Right cardiac atrium (tissue), 5 donors: ENCODE data around the gene SLC6A16. TPM values are rescaled to one million over a fixed set of nuclear protein-coding genes. Genes with fewer than 3 reads are reported as not detected.

Source experiments
- ATAC-seq, 2 donors: fragments of 200-7000 bp; cut with Tn5 transposase; one replicate each; pipeline versions ENCODE4 v1.8.0 to v1.9.1; 2020; ENCODE audit warnings: moderate library complexity in 2 of 2, mild to moderate bottlenecking in 1 of 2
- DNase-seq, 3 donors: peaks; one replicate each; pipeline ENCODE4 v3.0.0-alpha.2; 2020
- H3K27ac ChIP-seq: one replicate; pipeline ENCODE4 v1.5.1; 2013; ENCODE audit warnings: mild to moderate bottlenecking, low read length, control low read depth, moderate library complexity
- H3K27me3 ChIP-seq: one replicate; pipeline ENCODE4 v1.6.1; 2013; ENCODE audit not compliant: control insufficient read depth, insufficient read depth
- H3K4me1 ChIP-seq: one replicate; pipeline ENCODE4 v1.6.1; 2013; ENCODE audit warnings: low read length; ENCODE audit not compliant: control insufficient read depth, insufficient read depth
- H3K4me3 ChIP-seq: one replicate; pipeline ENCODE4 v1.5.1; 2013; ENCODE audit warnings: low read length, control low read depth
- H3K9me3 ChIP-seq: one replicate; pipeline ENCODE4 v1.6.1; 2013; ENCODE audit warnings: low read length; ENCODE audit not compliant: control insufficient read depth
- WGBS: extraction: QIAGEN DNeasy Blood & Tissue Kit; methylation state at CpG from one replicate; pipeline ENCODE4 v1.1.7; 2013; 5-methylcytosine and 5-hydroxymethylcytosine counted together
- intact Hi-C, 4 donors: fragments of 100-400 bp; cut with DNase I; formaldehyde crosslinking; loops; one replicate each; pipeline versions ENCODE4 v1.11.0 to v1.14.0; 2022 to 2023
- microRNA-seq, 2 donors: library from miRNA; unstranded; fragments of <30 nt; microRNA quantifications; one replicate each; pipeline ENCODE4 v1.2.0, GENCODE V29; 2020 to 2021
- polyA plus RNA-seq: library from polyadenylated mRNA; stranded (reverse); fragments of 200-250 nt; gene quantifications from one replicate; pipeline ENCODE4 v1.2.3, GENCODE V29; 2013
- total RNA-seq, 4 donors: library from RNA; stranded (reverse); fragmentation: NEBNext Ultra II Directional; extraction: Animal tissue kit (Norgen Biotek cat#: 25700); gene quantifications; one replicate each; pipeline ENCODE4 v1.2.1, GENCODE V29; 2021
- donor health status: healthy with polysubstance abuse.
- donor health status: DM: no; HTN: yes; CAD: no.
- donor health status: DM: no; HTN: no; CAD: no.
- donor health status: DM: no; HTN: yes; CAD: no; lungs with severe emphysema.
- donor health status: DM: yes; HTN: yes; CAD: no.

Gene SLC6A16
- total and polyA plus RNA-seq, 5 donors: 1.2 to 2.1 (median 1.8) TPM

DNA sequence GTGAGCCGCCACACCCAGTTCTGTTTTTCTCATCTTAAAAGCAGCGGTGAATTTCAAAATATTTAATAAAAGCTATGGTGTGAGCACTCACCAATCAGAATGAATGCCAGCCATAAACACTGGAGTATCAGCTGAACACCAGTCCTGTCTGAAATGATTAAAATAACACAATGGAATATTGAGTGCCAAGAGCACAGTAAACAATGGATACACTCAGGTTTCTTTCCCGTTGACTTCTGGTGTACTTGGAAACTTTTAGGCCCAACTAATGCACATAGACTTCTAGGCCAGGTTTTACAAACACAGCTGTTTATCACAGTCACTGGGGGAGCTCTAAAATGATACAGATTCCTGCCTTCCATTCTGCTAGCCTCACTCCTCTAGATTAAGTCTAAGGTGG is 68.3 kb downstream of the SLC6A16 start:
- H3K4me1 ChIP-seq: no peaks in the 10 kb centered on the region
- no peak for ATAC-seq
- no peak for DNase-seq
- WGBS: 68% methylated on average over 3 of the region's 3 CpGs
- intact Hi-C loops: no loop called here
- no peaks in the 10 kb centered on the region for H3K9me3 ChIP-seq
- H3K4me3 ChIP-seq: no peak overlapping the region
- H3K27ac ChIP-seq: no peak overlapping the region
- H3K27me3 ChIP-seq: no peaks in the 10 kb centered on the region

DNA sequence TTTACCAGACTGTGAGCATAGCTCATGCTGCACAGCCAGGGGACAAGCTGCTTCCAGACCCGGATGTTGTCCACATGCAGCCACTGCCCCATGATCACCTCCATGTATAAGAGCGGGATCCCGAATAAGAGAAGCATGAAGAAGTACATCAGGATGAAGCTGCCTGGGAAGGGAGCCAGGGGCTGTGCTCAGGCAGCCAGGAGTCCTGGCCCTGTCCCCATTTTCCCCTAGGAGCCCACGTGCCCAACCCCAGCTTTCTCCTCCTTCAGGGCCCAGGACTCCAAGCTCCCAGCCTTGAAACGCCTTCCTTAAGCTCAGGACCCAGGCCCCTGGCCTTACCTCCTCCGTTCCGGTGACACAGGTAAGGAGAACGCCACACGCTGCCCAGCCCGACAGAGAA is 69.3 kb downstream of the SLC6A16 start:
- Histone ChIP-seq H3K27ac (no peak overlapping the region), H3K4me1 (no peaks in the 10 kb centered on the region), H3K4me3 (no peak overlapping the region), H3K27me3 (no peaks in the 10 kb centered on the region), H3K9me3 (no peaks in the 10 kb centered on the region)
- DNase-seq (no peak), ATAC-seq (no peak)
- intact Hi-C loops: no loop called here
- WGBS: 79% methylated on average over 10 of the region's 10 CpGs

DNA sequence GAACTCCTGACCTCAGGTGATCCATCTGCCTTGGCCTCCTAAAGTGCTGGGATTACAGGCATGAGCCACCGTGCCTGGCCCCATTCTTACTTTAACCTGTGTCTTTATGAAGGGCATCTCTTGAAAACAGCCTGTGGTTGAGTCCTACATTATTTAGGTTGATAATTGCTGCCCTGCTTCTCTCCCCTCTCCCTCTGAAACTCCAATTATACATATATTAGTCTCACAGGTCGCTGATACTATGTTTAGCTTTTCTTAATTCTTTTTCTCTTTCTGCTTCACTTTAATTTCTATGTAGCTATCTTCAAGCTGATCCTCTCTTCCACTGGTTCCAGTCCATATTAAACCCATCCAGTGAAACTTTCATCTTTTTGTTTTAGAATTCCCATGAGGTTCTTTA is 75.1 kb downstream of the SLC6A16 start:
- Histone ChIP-seq H3K4me3 (no peak overlapping the region), H3K27ac (no peak overlapping the region), H3K9me3 (no peaks in the 10 kb centered on the region), H3K27me3 (no peaks in the 10 kb centered on the region), H3K4me1 (no peaks in the 10 kb centered on the region)
- intact Hi-C loops: no loop called here
- ATAC-seq (no peak), DNase-seq (no peak)
- 85% methylated on average over 2 of the region's 2 CpGs for WGBS

DNA sequence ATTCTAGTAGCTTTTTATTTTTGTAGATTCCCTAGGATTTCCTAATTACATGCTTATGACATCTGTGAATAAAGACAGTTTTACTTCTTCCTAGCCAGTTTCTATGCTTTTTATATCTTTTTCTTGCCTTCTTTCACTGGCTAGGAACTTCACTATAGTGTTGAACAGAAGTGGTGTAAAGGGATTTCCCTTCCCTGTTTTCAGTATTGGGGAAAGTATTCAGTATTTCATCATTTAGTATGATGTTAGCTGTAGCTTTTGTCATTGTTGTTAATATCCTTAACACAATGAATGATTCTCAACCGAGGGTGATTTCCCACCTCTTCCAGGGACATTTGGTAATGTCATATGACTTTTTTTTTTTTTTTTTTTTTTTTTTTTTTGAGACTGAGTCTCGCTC is 77.3 kb downstream of the SLC6A16 start:
- Histone ChIP-seq H3K9me3 (no peaks in the 10 kb centered on the region), H3K4me1 (no peaks in the 10 kb centered on the region), H3K27ac (no peak overlapping the region), H3K4me3 (no peak overlapping the region), H3K27me3 (no peaks in the 10 kb centered on the region)
- ATAC-seq (no peak), DNase-seq (no peak)
- intact Hi-C loops: no loop called here
- WGBS: 74% methylated on average over 2 of the region's 2 CpGs

DNA sequence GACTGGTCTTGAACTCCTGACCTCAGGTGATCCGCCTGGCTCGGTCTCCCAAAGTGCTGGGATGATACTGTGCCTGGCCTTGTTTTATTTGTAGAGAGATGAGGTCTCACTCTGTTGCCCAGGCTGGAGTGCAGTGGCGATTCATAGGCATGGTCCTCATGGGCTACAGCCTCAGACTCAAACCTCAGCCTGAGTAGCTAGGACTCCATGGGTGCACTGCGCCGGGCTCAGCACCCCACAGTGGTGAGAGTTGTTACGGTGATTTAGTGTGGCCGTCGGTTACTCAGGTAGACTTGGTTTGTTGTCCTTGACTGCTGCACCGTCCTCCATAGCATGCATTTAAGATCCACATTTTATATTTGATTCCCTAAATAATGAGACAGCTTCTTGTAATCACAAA is 80.7 kb downstream of the SLC6A16 start:
- intact Hi-C loops: no loop called here
- H3K4me1 ChIP-seq: no peaks in the 10 kb centered on the region
- no peaks in the 10 kb centered on the region for H3K27me3 ChIP-seq
- ATAC-seq (no peak), DNase-seq (no peak)
- H3K4me3 ChIP-seq: no peak overlapping the region
- WGBS: 94% methylated on average over 9 of the region's 9 CpGs
- no peaks in the 10 kb centered on the region for H3K9me3 ChIP-seq
- H3K27ac ChIP-seq: no peak overlapping the region

DNA sequence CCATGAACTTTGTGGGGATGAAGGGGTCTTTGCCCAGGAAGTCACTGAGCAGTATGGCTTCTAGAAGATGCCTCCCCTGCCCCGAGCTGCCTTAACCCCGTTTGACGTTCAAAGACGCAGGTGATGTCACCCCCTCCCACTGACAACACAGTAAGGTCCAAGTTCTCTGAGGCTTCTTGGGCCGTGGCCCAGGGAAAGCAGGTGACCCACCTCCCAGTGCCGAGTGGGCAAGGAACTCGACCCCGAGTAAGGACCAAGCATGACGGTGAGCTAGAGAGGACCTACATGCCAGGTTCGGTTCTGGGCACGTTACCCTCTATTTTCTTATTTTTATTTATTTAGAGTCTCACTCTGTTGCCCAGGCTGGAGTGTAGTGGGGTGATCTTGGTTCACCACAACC is 81.3 kb downstream of the SLC6A16 start:
- ATAC-seq (no peak), DNase-seq (no peak)
- intact Hi-C loops: no loop called here
- Histone ChIP-seq H3K9me3 (no peaks in the 10 kb centered on the region), H3K27ac (no peak overlapping the region), H3K4me1 (no peaks in the 10 kb centered on the region), H3K27me3 (no peaks in the 10 kb centered on the region), H3K4me3 (no peak overlapping the region)
- 84% methylated on average over 11 of the region's 11 CpGs for WGBS

DNA sequence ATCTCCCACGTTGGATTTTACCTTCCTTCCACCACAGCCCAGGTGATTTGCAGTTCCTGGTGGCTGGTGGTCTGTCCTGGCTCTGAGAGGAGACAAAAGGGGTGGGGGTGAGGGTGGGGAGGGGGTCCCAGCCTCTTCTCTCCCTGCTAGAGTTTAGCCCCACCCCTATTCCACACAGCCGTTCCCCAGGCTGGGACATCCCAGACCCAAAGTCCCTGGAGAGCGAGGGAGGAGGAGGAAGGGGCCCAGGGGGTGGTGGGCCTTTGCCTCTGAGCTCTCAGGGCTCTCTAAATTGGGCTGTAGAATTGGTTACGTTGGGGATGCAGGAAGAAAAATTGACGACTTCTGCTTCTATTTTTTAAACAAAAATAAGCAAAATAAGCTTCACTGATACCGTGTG is 81.9 kb downstream of the SLC6A16 start:
- no peak overlapping the region for H3K4me3 ChIP-seq
- no peak overlapping the region for H3K27ac ChIP-seq
- H3K4me1 ChIP-seq: no peaks in the 10 kb centered on the region
- ATAC-seq: no peak
- no peaks in the 10 kb centered on the region for H3K9me3 ChIP-seq
- intact Hi-C loops: no loop called here
- WGBS: 46% methylated on average over 6 of the region's 6 CpGs
- DNase-seq: no peak
- no peaks in the 10 kb centered on the region for H3K27me3 ChIP-seq

DNA sequence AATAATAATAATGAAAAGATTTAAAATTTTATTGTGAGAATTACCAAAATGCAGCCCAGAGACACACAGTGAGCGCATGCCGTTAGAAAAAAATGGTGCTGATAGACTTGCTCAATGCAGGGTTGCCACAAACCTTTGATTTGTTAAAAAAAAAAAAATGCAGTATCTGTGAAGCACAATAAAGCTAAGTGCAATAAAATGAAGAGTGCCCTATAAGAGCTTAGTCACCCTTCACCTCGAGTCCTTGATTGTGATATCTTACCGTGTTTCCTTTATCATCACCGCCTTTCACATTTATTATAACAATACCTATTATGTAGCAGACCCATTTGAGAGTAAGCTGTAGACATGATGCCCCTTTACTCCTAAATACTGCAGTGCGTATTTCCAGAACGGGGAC is 83.2 kb downstream of the SLC6A16 start:
- Histone ChIP-seq H3K9me3 (no peaks in the 10 kb centered on the region), H3K4me3 (no peak overlapping the region), H3K4me1 (no peaks in the 10 kb centered on the region), H3K27ac (no peak overlapping the region), H3K27me3 (no peaks in the 10 kb centered on the region)
- WGBS: 88% methylated on average over 7 of the region's 7 CpGs
- no peak for DNase-seq
- intact Hi-C loops: no loop called here
- no peak for ATAC-seq

Small RNA genes lying within 50 kb of the gene (microRNA-seq; reads per million reads assigned to microRNA genes)
- 0 reads per million in 2 donors for gene MIR4324

Other genes with a start within 250 kb of the SLC6A16 start
- 100 to 1,000 TPM; 117 to 146 (median 132) TPM for gene SNRNP70, start 239.7 kb downstream of the SLC6A16 start, total RNA-seq
- 144 TPM for gene SNRNP70, start 239.7 kb downstream of the SLC6A16 start, polyA plus RNA-seq
- gene LIN7B, start 210.8 kb downstream of the SLC6A16 start, total RNA-seq: 10 to 100 TPM; 18.0 to 23.6 (median 19.7) TPM
- gene LIN7B, start 210.8 kb downstream of the SLC6A16 start, polyA plus RNA-seq: 33.4 TPM
- 1 to 10 TPM; 1.2 to 2.1 (median 1.7) TPM for gene C19orf73, start 206.0 kb downstream of the SLC6A16 start, total RNA-seq
- 3.3 TPM for gene C19orf73, start 206.0 kb downstream of the SLC6A16 start, polyA plus RNA-seq
- 10 to 100 TPM in 3 of 4 donors, 1 to 10 TPM in 1; 9.5 to 11.9 (median 10.9) TPM for gene PPFIA3, start 205.6 kb downstream of the SLC6A16 start, total RNA-seq
- gene PPFIA3, start 205.6 kb downstream of the SLC6A16 start, polyA plus RNA-seq: 13.2 TPM
- gene HRC, start 169.8 kb downstream of the SLC6A16 start, total RNA-seq: 100 to 1,000 TPM; 505 to 682 (median 577) TPM
- gene HRC, start 169.8 kb downstream of the SLC6A16 start, polyA plus RNA-seq: 712 TPM
- gene TRPM4, start 167.4 kb downstream of the SLC6A16 start, total RNA-seq: 10 to 100 TPM; 28.3 to 36.4 (median 33.6) TPM
- gene TRPM4, start 167.4 kb downstream of the SLC6A16 start, polyA plus RNA-seq: 32.5 TPM
- 1 to 10 TPM; 3.8 to 8.0 (median 6.5) TPM for gene CD37, start 10.2 kb upstream of the SLC6A16 start, total RNA-seq
- 2.3 TPM for gene CD37, start 10.2 kb upstream of the SLC6A16 start, polyA plus RNA-seq
- 10 to 100 TPM; 46.4 to 53.5 (median 53.2) TPM for gene TEAD2, start 37.2 kb upstream of the SLC6A16 start, total RNA-seq
- 48.0 TPM for gene TEAD2, start 37.2 kb upstream of the SLC6A16 start, polyA plus RNA-seq
- gene DKKL1, start 38.7 kb upstream of the SLC6A16 start, total RNA-seq: under 1 TPM in 2 of 4 donors, not detected in 2; 0.59 to 0.71 TPM
- 0.50 TPM for gene DKKL1, start 38.7 kb upstream of the SLC6A16 start, polyA plus RNA-seq
- gene KASH5, start 63.1 kb upstream of the SLC6A16 start, total RNA-seq: not detected
- gene KASH5, start 63.1 kb upstream of the SLC6A16 start, polyA plus RNA-seq: not detected
- gene PTH2, start 98.2 kb upstream of the SLC6A16 start, total RNA-seq: not detected
- gene PTH2, start 98.2 kb upstream of the SLC6A16 start, polyA plus RNA-seq: not detected
- gene GFY, start 100.2 kb upstream of the SLC6A16 start, total RNA-seq: not detected
- gene GFY, start 100.2 kb upstream of the SLC6A16 start, polyA plus RNA-seq: not detected
- 1 to 10 TPM in 2 of 4 donors, under 1 TPM in 2; 0.48 to 1.2 (median 0.93) TPM for gene SLC17A7, start 116.3 kb upstream of the SLC6A16 start, total RNA-seq
- 1.1 TPM for gene SLC17A7, start 116.3 kb upstream of the SLC6A16 start, polyA plus RNA-seq
- 10 to 100 TPM; 35.2 to 43.8 (median 38.2) TPM for gene PIH1D1, start 126.6 kb upstream of the SLC6A16 start, total RNA-seq
- 34.9 TPM for gene PIH1D1, start 126.6 kb upstream of the SLC6A16 start, polyA plus RNA-seq
- 10 to 100 TPM; 11.1 to 17.7 (median 11.9) TPM for gene ALDH16A1, start 128.0 kb upstream of the SLC6A16 start, total RNA-seq
- 9.3 TPM for gene ALDH16A1, start 128.0 kb upstream of the SLC6A16 start, polyA plus RNA-seq
- 1 to 10 TPM; 4.4 to 6.8 (median 4.9) TPM for gene FLT3LG, start 149.0 kb upstream of the SLC6A16 start, total RNA-seq
- gene FLT3LG, start 149.0 kb upstream of the SLC6A16 start, polyA plus RNA-seq: 6.6 TPM
- gene RPL13A, start 162.4 kb upstream of the SLC6A16 start, total RNA-seq: 1,000 to 10,000 TPM; 1,399 to 1,753 (median 1,480) TPM
- gene RPL13A, start 162.4 kb upstream of the SLC6A16 start, polyA plus RNA-seq: 1,392 TPM
- gene RPS11, start 171.2 kb upstream of the SLC6A16 start, total RNA-seq: 1,000 to 10,000 TPM; 1,034 to 1,270 (median 1,120) TPM
- 2,599 TPM for gene RPS11, start 171.2 kb upstream of the SLC6A16 start, polyA plus RNA-seq
- 100 to 1,000 TPM; 139 to 158 (median 147) TPM for gene FCGRT, start 187.5 kb upstream of the SLC6A16 start, total RNA-seq
- 104 TPM for gene FCGRT, start 187.5 kb upstream of the SLC6A16 start, polyA plus RNA-seq
- gene RCN3, start 202.8 kb upstream of the SLC6A16 start, total RNA-seq: 10 to 100 TPM; 10.2 to 27.4 (median 17.6) TPM
- gene RCN3, start 202.8 kb upstream of the SLC6A16 start, polyA plus RNA-seq: 29.3 TPM